GM12891 (cell line): ENCODE data around the gene PXT1.
A peak's percentile ranks its signal among the peaks of the same experiment; 100 is the strongest.
"Not testable (repeated sequence)": the region's sequence is repeated elsewhere in the genome, so short reads cannot be mapped to it uniquely, and the experiment has no call there.

Experiments
- DNase-seq: peaks from one replicate; pipeline ENCODE4 v3.0.0; 2011; ENCODE audit warnings: low spot score; ENCODE audit not compliant: insufficient read length
- FAIRE-seq: peaks from 2 replicates; lab custom pipeline; 2011; peaks lifted over from hg19 to GRCh38; lab: Jason Lieb, UNC
- PAX5 ChIP-seq: IDR thresholded peaks from 2 replicates; pipeline ENCODE4 v1.6.1; 2011; ENCODE audit warnings: low read length, moderate library complexity, mild to moderate bottlenecking; ENCODE audit not compliant: insufficient read depth, severe bottlenecking
- POLR2A ChIP-seq: IDR thresholded peaks from 2 replicates; pipeline ENCODE4 v1.6.1; 2011; ENCODE audit warnings: low read depth, low read length, control low read depth
- POLR2AphosphoS5 ChIP-seq: IDR thresholded peaks from 2 replicates; pipeline ENCODE4 v1.6.1; 2011; ENCODE audit warnings: low read depth, low read length, control low read depth
- POU2F2 ChIP-seq: IDR thresholded peaks from 2 replicates; pipeline ENCODE4 v1.6.1; 2011; ENCODE audit warnings: low read depth, mild to moderate bottlenecking, control low read depth, low read length, moderate library complexity
- SPI1 ChIP-seq: IDR thresholded peaks from 2 replicates; pipeline ENCODE4 v1.6.1; 2011; ENCODE audit warnings: low read depth, low read length, control low read depth
- TAF1 ChIP-seq: IDR thresholded peaks from 2 replicates; pipeline ENCODE4 v1.6.1; 2011; ENCODE audit warnings: low read depth, low read length, control low read depth

Gene PXT1

GRCh38 chr6:36469946-36470345, 27.3 kb upstream of the PXT1 start:
- DNase-seq (no peak), FAIRE-seq (no peak)
- TF ChIP-seq POU2F2: no peak
- TF ChIP-seq TAF1: no peak
- TF ChIP-seq SPI1: no peak
- no peak for TF ChIP-seq POLR2A
- TF ChIP-seq POLR2AphosphoS5: no peak
- TF ChIP-seq PAX5: no peak

- TF ChIP-seq POLR2AphosphoS5 (no peak), POU2F2 (no peak), TAF1 (no peak), POLR2A (no peak), PAX5 (no peak), SPI1 (no peak)
- FAIRE-seq (peak; percentile 59), DNase-seq (no peak)
Observed at GRCh38 chr6:36469148-36469661, 26.6 kb upstream of the PXT1 start.

- TF ChIP-seq PAX5 (no peak), POU2F2 (no peak), POLR2AphosphoS5 (no peak)
- DNase-seq: no peak
- no peak for FAIRE-seq
Observed at GRCh38 chr6:36467625-36468024, 25.0 kb upstream of the PXT1 start.

GRCh38 chr6:36464233-36464632, 21.6 kb upstream of the PXT1 start:
- no peak for DNase-seq
- FAIRE-seq: no peak
- no peak for TF ChIP-seq POLR2A
- TF ChIP-seq SPI1: no peak
- no peak for TF ChIP-seq TAF1
- TF ChIP-seq PAX5: no peak
- TF ChIP-seq POLR2AphosphoS5: no peak
- no peak for TF ChIP-seq POU2F2

- DNase-seq (no peak), FAIRE-seq (no peak)
- no peak for TF ChIP-seq POLR2A
- no peak for TF ChIP-seq POU2F2
- TF ChIP-seq POLR2AphosphoS5: no peak
- TF ChIP-seq PAX5: no peak
- TF ChIP-seq SPI1: no peak
- no peak for TF ChIP-seq TAF1
Observed at GRCh38 chr6:36463676-36464075, 21.0 kb upstream of the PXT1 start.

- DNase-seq (no peak), FAIRE-seq (no peak)
- TF ChIP-seq TAF1 (no peak), POLR2A (no peak), POLR2AphosphoS5 (no peak), POU2F2 (no peak), PAX5 (no peak), SPI1 (0 out of 2 replicates have a peak, but pooled peaks have one; percentile 19)
Observed at GRCh38 chr6:36461646-36462045, 19.0 kb upstream of the PXT1 start.

GRCh38 chr6:36460916-36461315, 18.3 kb upstream of the PXT1 start:
- TF ChIP-seq POLR2AphosphoS5: no peak
- TF ChIP-seq POU2F2: no peak
- no peak for TF ChIP-seq SPI1
- TF ChIP-seq PAX5: no peak
- TF ChIP-seq POLR2A: no peak
- no peak for TF ChIP-seq TAF1
- no peak for FAIRE-seq

GRCh38 chr6:36459501-36459900, 16.8 kb upstream of the PXT1 start:
- no peak for FAIRE-seq
- no peak for DNase-seq

More at GRCh38 chr6:36460916-36461315, 18.3 kb upstream of the PXT1 start:
- no peak for DNase-seq

GRCh38 chr6:36455486-36456027, 12.9 kb upstream of the PXT1 start:
- TF ChIP-seq TAF1: no peak
- TF ChIP-seq SPI1: no peak
- no peak for TF ChIP-seq PAX5
- no peak for TF ChIP-seq POLR2AphosphoS5
- TF ChIP-seq POLR2A: no peak
- no peak for TF ChIP-seq POU2F2
- FAIRE-seq (no peak), DNase-seq (no peak)

More at GRCh38 chr6:36459501-36459900, 16.8 kb upstream of the PXT1 start:
- TF ChIP-seq POLR2A: no peak

GRCh38 chr6:36452897-36453296, 10.2 kb upstream of the PXT1 start:
- not testable (repeated sequence) for DNase-seq, FAIRE-seq

- DNase-seq, FAIRE-seq: not testable (repeated sequence)
Observed at GRCh38 chr6:36449173-36449572, 6.5 kb upstream of the PXT1 start.
